GM21381 (cell line): ENCODE measurements around the gene KCNK3.
"Not testable (repeated sequence)": the region's sequence is repeated elsewhere in the genome, so short reads cannot be mapped to it uniquely, and the experiment has no call there.

Experiments used
- ATAC-seq: cut with Tn5 transposase; IDR thresholded peaks from one replicate; pipeline ENCODE4 v1.9.1; 2021; ENCODE audit warnings: mild to moderate bottlenecking, moderate library complexity; ENCODE audit not compliant: unreplicated experiment

The KCNK3 gene

DNA sequence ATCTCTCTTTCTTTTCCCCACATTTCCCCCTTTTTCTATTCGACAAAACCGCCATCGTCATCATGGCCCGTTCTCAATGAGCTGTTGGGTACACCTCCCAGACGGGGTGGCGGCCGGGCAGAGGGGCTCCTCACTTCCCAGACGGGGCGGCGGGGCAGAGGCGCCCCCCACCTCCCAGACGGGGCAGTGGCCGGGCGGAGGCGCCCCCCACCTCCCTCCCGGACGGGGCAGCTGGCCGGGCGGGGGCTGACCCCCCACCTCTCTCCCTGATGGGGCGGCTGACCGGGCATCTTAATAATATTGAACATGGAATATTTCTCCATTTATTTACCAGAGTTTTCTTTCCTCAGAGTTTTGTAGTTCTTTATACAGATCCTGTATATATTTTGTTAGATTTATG, 27.2 kb upstream of the KCNK3 start:
- not testable (repeated sequence) for ATAC-seq

DNA sequence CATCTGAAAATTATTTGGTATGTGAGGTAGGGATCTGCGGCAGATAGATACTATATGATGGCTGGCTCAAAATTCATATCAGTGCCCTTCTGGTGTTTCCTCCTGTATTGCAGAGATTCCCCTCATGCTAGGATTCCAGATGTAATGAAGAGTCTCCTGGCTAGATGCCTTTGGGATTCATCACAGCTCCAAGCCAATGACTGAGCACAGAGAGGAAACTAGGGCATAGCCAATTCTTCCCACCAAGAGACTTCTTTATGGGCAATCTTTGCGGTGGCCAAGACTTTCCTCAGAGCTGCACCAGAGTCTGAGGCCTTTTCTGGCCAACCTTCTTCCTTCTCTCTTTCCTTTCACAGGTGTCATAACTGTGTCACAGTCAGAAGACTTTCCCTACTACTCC, 25.9 kb upstream of the KCNK3 start:
- ATAC-seq, result no peak

DNA sequence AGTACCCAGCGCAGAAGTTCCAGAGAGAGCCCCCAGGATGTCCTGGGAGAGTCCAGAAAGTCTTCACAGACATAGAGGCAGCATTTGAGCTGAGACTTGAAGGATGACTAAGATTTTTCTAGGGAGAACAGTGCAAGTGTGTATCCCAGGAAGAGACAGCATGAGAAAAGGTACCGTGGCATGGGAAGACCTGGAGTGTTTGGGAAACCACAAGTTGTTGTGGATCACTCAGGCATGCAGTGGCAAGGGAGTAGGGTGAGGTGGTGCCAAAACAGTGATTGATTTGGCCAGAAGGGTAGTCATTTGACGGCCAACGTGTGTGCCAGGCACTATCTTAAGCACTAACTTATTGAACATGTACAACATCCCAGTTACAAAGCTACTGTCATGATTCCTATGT, 24.5 kb upstream of the KCNK3 start:
- ATAC-seq, result no peak

DNA sequence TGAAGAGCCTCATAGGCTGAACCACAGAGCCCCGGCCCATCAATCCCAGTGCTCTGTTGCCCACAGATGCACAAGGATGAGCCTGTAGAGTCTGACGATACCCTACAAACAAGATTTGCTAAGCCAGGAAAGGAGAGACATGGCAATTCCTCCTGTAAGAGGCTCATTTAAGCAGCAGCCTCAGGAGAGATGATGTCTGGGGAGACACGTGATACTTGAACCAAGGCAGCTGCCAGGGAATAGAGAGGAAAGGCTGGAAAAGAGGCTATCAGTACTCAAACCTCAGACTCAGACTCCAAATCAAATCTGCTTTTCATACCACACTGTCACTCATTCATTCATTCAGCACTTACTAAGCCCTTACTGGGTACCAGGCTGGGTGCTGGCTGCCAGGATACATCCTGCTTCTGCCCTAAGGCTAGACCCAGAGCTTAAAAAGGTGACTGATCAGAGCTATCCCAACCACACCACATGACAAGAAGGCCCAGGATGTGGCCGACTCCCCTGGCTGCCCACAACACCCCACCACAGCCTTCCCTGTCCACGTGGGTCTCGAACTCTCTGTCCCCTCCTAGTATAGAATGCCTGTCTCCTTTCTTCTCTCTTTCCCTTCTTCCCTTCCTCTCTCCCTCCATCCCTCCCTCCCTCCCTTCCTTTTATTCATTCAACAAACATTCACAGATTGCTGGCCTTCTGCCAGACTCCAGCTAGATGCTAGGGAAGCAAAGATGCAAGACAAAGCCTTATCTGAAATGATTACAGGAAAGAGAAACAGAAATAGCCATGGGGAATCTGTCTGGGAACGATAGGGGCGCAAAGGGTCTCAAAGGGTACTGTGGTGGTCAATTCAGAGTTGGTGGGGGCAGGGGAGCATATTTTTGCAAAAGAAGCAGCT, 23.4 kb upstream of the KCNK3 start:
- ATAC-seq, result no peak

DNA sequence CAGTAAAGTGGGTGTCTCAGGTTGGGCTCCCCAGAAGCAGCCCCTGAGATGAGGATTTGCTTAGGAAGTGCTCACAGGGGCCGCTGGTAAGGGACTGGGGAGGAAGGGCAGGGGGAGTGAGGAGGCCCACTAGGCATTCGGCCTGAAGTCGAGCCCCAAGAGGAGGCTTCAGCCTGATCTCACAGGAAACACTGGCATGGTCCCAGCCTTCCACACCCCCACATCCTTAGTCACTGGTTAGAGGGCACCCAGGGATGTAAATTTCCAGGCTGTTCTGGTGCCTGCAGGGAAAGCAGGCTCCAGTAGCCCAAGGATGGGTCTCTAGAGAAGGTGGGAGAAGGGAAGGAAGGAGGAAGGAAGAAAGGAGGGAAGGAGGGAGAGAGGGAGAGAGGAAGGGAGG, 22.4 kb upstream of the KCNK3 start:
- ATAC-seq, result no peak

DNA sequence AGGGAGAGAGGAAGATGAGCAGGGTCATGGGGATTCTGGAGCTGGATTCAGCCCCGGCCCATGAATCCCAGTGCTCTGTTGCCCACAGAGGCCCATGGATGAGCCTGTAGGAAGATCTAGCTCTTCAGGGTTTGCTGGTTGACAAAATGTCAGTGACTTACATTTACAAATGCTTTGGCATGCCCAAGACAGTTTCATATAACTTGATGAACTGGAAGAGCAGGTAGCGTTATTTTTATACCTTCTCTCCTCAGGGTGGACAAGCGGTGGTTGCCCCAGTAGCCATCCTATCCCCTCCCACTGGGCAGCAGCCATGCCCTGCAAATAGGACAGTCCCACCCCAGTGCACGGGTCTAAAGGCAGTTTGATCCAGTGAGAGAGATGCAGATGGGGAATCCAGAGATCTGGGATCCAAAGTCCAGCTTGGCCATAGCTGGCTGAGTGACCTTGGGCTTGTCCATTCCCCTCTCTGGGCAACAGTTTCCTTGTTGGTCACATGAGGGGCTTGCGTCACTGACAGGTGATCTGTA, 21.5 kb upstream of the KCNK3 start:
- no peak for ATAC-seq

DNA sequence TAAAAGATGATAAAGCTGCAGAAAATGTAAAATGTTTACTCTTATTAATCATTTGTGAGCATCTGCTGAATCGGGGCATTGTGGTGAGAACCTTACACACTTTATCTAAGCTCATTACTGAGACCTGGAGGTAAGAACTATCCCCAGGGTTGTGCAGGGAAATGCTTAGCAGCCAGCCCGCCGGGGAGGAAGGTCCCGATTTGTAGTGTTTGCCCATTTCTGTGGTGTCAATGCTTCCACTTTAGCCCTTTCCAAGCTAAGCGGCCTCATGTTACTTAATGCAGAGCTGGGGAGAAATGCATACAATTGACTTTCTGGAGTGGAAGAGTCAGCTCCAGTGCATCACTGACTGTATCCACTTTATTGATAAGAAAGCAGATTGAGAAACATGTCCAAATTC, 20.8 kb upstream of the KCNK3 start:
- no peak for ATAC-seq

DNA sequence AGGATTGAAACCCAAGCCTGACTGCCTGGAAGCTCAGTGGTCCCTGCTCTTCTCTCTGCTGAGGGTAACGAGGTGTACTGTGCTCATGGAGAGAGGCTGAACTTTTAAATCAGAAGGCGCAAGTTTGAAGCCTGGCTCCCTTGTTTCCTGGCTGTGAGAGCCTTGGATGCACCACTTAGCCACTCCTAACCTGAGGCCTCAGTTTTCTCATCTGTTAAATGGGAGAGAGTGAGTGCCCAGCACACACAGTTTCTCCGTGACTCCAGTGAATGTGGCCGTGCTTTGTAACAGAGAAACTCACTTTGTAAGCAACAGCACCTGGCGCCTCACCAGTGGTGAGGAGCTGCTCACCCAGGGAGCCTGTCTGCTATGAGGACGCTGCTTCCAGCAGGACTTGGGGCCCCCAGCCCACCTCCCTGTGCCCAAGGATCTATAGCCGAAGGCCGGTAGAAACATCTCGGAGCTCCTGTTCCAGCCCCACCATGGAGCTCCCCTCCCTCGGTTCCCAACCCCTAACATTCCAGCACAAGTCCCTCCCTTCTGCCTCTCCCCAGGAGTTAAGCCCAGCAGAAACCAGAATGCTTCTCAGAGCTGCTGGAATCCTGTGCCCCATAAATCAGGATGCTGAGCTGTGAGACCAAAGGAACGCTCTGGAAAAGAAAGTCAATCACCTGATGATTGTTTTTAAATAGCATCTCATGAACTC, 20.3 kb upstream of the KCNK3 start:
- no peak for ATAC-seq

DNA sequence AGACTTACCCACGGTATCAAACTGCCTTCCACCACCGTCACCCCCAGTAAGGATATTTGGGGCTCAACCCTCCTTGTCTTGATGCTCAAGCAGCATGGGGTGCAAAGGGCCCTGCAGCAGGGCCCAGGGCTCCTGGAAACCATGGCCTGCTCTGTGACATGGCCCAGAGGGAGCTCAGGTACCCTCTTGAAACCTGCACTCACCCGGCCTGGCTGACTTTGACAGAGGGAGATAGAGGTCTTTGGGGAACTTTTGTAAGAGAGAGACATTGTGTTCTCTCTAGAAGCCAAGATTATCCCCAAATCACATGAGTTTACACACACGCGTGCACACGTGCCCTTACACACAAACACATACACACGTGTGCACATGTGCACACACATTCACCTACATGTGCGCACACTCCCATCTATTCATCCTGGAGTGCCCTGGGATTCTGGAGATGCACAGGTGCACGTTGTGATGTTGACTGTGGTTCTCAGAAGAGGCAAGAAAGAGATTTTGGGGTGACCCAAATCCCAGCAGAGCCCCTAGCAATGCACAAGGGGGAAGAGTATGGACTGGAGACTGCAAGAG, 19.6 kb upstream of the KCNK3 start:
- no peak for ATAC-seq

DNA sequence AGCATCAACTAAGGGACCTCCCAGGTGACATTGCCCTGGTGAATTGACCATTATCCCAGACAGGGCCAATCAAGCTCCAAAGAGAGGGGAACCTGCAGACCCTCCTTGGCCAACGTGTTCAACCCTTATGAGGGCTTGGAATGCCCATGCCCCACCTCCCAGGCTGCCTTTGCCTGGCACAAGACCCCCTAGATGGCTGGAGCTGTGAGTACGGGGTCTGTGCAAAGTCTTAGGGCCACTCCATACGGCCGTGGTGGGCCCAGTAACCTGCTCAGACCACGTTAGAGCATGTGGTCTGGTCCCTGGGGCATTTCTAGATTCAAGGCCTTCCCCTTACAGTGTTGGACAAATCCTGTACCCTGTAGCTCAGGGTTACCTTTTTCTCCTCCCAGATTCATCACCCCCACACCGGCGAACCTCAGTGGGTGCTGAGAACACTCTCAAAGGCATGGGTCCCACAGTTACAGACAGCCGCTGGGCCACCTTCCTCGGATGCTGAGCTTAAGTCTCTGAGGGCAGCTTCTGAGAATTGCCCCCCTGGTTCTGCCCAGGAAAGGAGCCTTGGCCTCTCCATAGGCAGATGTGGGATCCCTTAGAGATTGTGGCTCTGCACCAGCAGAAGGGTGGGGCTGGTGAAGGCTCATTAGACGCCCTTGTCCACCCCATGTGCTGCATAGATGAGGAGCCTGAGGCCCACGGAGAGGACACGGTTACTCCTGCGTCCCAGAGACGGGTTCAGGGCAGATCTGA, 18.3 kb upstream of the KCNK3 start:
- no peak for ATAC-seq

DNA sequence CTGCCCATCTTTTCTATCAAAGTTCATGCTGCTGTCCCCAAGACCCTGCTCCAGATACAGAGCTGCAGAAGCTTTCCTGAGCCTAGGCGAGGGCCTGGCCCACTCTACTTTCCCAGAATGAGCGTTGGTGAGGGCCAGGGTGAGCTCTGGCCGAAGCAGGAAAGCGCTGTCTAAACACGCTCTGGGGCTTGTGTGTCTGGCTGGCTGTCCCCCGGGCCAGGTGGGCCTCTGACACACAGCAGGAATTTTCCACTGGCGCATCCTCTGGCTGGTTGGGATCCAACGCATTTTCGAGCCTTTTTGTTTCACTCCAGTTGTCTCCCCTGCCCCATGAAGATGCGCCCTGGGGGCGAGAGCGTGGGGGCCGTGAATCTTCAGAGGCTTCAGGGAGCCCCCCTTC, 17.8 kb upstream of the KCNK3 start:
- ATAC-seq, result no peak

DNA sequence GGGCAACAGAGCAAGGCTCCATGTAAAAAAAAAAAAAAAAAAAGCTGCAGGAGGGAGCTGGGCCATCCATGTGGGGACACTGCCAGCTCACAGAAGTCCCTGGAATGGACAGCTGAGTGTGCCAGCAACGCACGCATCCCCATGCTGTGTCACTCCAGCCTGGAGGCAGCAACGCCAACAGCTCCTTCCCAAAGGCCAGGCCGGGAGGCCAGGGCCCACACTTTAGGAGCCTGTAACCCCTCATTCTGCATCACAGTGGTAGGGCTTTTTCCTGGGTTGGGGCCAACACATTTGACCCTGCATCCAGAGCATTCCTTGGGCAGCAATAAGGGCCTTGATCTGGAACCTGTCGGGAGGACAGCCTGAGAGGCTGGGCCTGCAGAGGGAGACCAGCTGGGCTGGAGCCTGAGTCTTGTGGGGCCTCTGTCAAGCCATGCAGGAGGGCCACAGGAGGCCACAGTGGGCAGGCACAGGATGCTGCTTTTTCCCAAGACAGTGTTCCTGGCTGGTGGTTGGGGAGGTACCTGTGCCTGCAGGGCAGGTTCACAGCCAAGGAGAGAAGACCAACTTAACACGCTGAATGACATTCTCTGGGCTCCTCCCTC, 16.8 kb upstream of the KCNK3 start:
- ATAC-seq, result no peak

DNA sequence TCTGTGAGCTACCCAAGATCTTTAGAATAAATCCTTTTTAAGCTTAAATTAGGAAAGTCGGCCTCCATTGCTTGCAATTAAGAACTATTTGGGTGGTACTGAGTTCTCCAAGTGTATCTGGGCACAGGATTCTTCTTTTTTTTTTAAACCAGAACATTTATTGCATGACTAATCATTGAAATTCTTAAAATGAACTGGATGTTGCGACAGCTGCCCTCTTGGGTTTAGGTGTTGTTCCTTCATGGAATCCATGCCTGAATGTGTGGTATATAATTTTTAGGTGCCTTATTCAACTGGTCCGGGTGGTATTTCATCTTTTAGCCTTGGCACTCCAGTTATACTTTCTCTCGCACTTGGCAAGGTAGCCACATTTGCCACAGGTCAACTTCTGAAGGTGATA, 14.5 kb upstream of the KCNK3 start:
- no peak for ATAC-seq

DNA sequence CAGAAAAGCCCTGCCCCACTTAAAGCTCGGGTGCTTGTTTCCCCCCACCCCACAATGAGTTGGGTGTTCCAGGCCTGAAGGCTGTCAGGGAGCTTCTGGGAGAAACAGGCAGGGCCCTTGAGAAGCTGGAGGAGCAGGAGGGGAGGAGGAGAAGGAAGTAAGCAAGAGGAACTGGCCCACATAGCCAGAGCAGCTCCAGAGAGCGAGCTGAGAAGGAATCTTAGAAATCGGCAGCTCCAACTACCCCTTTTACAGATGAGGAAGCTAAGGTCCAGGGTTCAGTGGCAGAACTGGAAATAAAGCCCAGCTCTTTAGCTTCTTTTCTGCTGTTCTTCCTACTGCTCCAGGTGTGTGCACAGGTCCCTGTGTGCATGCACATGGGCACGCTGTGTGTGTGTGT, 12.7 kb upstream of the KCNK3 start:
- no peak for ATAC-seq

DNA sequence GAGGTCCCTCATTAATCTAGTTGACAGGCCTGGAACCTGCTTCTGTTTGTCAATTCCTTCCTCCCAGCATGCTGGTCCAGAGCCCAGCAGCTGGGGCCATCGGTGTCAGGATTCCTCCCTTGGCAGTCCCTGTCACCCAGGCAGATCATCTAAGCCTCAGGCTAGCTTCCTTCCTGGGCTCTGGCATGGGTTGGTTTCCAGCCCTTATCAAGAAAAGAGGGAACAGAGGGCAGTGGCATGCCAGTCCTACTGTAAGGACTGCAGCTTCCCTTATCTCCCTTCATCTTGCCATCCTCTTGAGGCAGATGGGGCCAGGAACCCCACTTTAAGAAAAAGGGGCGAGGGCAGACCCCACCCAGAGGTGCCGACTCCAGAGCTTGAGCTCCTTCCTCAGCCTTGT, 10.9 kb upstream of the KCNK3 start:
- ATAC-seq, result no peak

DNA sequence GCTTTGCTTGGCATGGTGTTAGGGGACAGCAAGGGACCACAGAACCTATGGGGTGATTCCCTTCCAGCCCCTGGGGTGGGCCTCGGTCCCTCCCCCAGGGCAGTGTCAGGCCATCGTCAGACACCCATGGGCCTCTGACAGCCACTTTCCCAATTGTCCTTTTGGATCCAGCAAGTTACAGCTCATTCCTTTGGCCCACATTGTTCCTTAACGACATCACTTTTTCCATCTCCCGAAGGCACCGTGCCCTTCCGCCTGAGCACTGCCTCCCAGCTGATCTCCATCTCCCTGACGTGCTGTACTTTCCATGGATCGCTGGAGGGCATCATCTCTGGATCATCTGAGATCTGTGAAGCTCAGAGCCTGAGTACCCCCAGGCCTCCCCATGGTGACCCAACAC, 10.4 kb upstream of the KCNK3 start:
- ATAC-seq, result no peak

DNA sequence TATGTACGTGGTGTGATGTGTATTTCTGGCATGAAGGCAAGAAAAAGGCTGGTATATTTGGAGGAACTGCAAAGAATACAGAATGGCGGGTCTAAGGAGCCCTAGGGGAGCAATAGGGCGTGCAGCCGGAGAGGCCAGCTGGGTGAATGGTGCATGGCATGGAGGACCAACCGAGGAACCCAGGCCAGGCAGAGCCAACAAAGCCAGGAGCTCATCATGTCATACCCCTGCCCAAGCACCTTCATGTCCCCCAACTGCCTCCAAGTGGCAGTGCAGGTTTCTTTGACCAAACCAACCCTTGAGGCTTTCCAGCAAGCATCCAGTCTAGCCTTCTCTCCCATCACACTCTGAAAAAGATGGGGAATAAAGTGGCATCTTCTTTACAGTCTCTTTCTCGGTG, 8.9 kb upstream of the KCNK3 start:
- ATAC-seq, result no peak

DNA sequence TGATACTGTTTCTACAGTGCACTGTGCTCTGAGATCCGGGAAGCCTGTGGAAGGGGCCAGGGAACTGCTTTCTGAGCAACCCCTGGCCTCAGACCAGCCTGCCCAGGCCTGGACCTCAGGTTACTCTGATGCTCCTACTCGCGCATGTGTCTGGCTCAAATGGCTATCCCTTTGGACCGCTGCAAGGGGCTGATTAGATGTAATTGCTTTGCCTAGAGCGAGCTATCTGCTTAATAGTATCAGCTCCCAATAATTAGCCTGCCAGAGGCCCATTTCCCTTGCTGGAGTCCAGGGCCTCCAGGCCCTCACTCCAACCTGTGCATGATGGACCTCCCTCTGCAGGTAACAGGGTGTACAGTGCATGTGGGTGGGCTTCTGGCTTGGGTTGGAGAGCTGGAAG, 7.2 kb upstream of the KCNK3 start:
- no peak for ATAC-seq

DNA sequence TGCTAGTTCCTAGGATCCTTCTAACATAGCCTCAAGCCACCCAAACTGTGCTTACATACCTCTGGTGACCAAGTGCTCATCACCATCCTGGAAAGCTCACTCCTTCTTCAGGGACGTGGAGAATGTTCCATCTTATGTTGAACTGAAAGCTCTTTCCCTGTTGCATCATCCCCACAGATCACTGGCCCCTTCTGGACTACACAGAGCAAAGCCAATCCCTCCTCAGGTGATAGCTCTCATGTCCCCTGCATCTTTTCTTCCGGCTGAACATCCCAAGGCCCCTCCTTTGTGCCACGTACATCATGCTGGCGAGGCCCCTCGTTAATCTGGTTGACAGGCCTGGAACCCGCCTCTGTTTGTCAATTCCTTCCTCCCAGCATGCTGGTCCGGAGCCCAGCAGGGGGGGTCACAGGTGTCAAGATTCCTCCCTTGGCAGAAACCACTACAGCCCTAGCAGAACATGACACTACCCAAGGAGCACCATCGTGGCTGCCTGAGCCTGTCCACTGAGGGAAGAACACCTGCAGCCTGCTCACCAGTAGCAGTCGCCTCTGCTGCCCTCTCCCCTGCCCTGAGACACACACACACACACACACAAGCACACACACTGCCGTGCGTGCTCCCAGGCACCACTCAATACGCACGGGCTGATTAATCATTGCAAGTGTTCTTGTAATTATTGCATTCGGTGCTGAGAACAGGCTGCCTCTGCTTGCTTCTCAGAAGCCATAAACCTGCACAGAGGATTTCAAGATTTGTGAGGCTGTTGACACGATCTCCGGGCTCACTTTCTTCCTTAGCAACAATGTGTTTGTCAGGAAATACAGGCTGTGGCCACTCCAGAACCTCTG, 6.3 kb upstream of the KCNK3 start:
- no peak for ATAC-seq

DNA sequence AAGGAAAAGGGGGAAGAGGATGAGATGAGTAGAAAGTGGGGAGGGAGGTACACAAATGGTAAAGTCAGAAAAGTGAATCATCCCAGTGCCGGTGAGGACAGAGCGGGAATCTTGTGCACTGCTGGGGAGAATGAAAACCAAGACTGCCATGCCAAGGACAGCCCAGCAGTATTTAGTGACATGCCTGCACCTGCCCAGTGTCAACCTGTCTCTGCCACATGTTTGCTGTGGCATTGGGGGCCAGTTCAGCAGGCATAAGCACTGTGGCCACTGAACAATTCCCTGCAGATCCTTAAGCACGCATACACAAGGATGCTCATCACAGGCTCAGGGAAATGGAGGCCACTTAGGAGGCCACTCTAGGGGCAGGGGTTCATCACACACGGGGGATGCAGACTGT, 5.2 kb upstream of the KCNK3 start:
- ATAC-seq, result no peak
